PC-9 (cell line): ENCODE data around the gene NOTCH3.

ENCODE experiments used
- EZH2 ChIP-seq: fragments of 200-600 bp; sonication (generic); IDR thresholded peaks from 2 replicates; pipeline ENCODE4 v1.8.0; 2017; ENCODE audit warnings: antibody characterized with exemption, low read depth
- TF ChIP-seq, protein P1 (sequence below): fragments of 200-600 bp; sonication (generic); conservative IDR thresholded peaks from 2 replicates; pipeline ENCODE4 v1.6.1; 2017; ENCODE audit warnings: mixed run types, antibody characterized with exemption, mild to moderate bottlenecking, moderate library complexity

DNA sequence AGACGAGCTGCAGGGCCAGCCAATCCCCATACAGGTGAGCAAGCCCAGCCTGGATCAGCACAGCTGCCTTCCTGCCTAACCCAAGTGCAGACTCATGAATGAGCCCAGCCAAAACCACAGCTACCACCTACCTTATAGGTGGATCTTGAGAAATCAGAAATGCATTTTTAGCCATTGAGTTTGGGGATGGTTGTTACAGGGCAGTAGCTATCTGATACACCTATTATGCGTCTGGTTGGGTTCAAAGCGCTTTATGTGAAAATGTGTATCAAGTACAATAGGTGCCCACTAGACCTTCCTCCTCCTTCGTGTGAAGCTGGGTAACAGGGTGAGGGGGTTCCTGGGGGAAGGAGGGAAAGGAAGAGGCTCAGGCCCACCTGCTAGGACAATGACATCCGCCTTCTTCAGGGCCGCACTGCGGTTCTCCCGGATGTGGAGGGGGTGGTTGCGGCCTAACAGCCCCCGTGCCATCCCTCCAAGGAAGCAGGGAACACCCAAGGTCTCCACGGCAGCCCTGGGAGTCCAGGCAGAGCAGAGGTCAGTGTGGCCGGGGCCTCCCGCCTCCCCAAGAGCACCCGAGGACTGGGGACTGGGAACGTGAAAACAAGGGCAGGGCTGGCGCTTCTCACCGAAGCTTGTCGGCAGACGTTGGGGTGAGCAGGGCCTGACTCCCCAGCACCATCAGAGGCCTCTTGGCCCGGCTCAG, 81.9 kb downstream of the NOTCH3 start:
- TF ChIP-seq EZH2 = no peak
- TF ChIP-seq, protein P1, sequence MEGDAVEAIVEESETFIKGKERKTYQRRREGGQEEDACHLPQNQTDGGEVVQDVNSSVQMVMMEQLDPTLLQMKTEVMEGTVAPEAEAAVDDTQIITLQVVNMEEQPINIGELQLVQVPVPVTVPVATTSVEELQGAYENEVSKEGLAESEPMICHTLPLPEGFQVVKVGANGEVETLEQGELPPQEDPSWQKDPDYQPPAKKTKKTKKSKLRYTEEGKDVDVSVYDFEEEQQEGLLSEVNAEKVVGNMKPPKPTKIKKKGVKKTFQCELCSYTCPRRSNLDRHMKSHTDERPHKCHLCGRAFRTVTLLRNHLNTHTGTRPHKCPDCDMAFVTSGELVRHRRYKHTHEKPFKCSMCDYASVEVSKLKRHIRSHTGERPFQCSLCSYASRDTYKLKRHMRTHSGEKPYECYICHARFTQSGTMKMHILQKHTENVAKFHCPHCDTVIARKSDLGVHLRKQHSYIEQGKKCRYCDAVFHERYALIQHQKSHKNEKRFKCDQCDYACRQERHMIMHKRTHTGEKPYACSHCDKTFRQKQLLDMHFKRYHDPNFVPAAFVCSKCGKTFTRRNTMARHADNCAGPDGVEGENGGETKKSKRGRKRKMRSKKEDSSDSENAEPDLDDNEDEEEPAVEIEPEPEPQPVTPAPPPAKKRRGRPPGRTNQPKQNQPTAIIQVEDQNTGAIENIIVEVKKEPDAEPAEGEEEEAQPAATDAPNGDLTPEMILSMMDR = no peak
